GM12891 (cell line): ENCODE data around the gene RACK1.

Source experiments
- POLR2A ChIP-seq: IDR thresholded peaks from 2 replicates; pipeline ENCODE4 v1.6.1; 2011; ENCODE audit warnings: low read depth, low read length, control low read depth
- POLR2AphosphoS5 ChIP-seq: IDR thresholded peaks from 2 replicates; pipeline ENCODE4 v1.6.1; 2011; ENCODE audit warnings: low read depth, low read length, control low read depth
- TAF1 ChIP-seq: IDR thresholded peaks from 2 replicates; pipeline ENCODE4 v1.6.1; 2011; ENCODE audit warnings: low read depth, low read length, control low read depth

- TF ChIP-seq POLR2A (no peak), POLR2AphosphoS5 (no peak), TAF1 (no peak)
Measured at GRCh38 chr5:181197326-181197951, 46.3 kb downstream of the RACK1 start.
